ENCODE results near the gene IMPG2.
"Not testable (repeated sequence)": the region's sequence is repeated elsewhere in the genome, so short reads cannot be mapped to it uniquely, and the experiment has no call there.

The IMPG2 gene

GRCh38 chr3:101320475-101320874 is at the start of gene IMPG2:
Gene IMPG2 (minus strand): TSS chr3:101320575. CDS start chr3:101320372, 203 bp downstream.
- no peak for FAIRE-seq

GRCh38 chr3:101362406-101362805 is 42.0 kb upstream of the IMPG2 start:
- no peak for FAIRE-seq

GRCh38 chr3:101351829-101352228 is 31.5 kb upstream of the IMPG2 start:
- FAIRE-seq, result peak; percentile 68

- no peak for FAIRE-seq
Measured at GRCh38 chr3:101340591-101340990, 20.2 kb upstream of the IMPG2 start.

- no peak for FAIRE-seq
Measured at GRCh38 chr3:101333883-101334282, 13.5 kb upstream of the IMPG2 start.

- no peak for FAIRE-seq
Measured at GRCh38 chr3:101329016-101329673, 8.8 kb upstream of the IMPG2 start.

GRCh38 chr3:101325393-101326134 is 5.2 kb upstream of the IMPG2 start:
- FAIRE-seq, result peak; percentile 90

GRCh38 chr3:101319531-101319930 is 844 bp downstream of the IMPG2 start:
- FAIRE-seq, result no peak

- FAIRE-seq, result no peak
Measured at GRCh38 chr3:101312545-101312944, 7.8 kb downstream of the IMPG2 start.

GRCh38 chr3:101311676-101312075 is 8.7 kb downstream of the IMPG2 start:
- no peak for FAIRE-seq

- no peak for FAIRE-seq
Measured at GRCh38 chr3:101310978-101311375, 9.4 kb downstream of the IMPG2 start.

GRCh38 chr3:101308147-101308772 is 12.1 kb downstream of the IMPG2 start:
- not testable (repeated sequence) for FAIRE-seq

- no peak for FAIRE-seq
Measured at GRCh38 chr3:101303836-101304235, 16.5 kb downstream of the IMPG2 start.

- FAIRE-seq, result no peak
Measured at GRCh38 chr3:101303089-101303731, 17.2 kb downstream of the IMPG2 start.

GRCh38 chr3:101300073-101300472 is 20.3 kb downstream of the IMPG2 start:
- FAIRE-seq, result no peak

- no peak for FAIRE-seq
Measured at GRCh38 chr3:101292027-101292426, 28.3 kb downstream of the IMPG2 start.

- FAIRE-seq, result no peak
Measured at GRCh38 chr3:101288294-101288693, 32.1 kb downstream of the IMPG2 start.

GRCh38 chr3:101284757-101285156 is 35.6 kb downstream of the IMPG2 start:
- no peak for FAIRE-seq

- no peak for FAIRE-seq
Measured at GRCh38 chr3:101281521-101282030, 38.8 kb downstream of the IMPG2 start.

GRCh38 chr3:101279765-101280385 is 40.5 kb downstream of the IMPG2 start:
- FAIRE-seq, result no peak

- FAIRE-seq, result no peak
Measured at GRCh38 chr3:101279162-101279561, 41.2 kb downstream of the IMPG2 start.

GRCh38 chr3:101278727-101279126 is 41.6 kb downstream of the IMPG2 start:
- FAIRE-seq, result no peak

- FAIRE-seq, result no peak
Measured at GRCh38 chr3:101273608-101274007, 46.8 kb downstream of the IMPG2 start.

All from islet of Langerhans (tissue), 1 donor.